Measurements from ENCODE around the gene WDR19.

The WDR19 gene

GRCh38 chr4:39303871-39304270 is 121.5 kb downstream of the WDR19 start:
- no peak for DNase-seq (ENCODE audit: low spot score)

- DNase-seq (ENCODE audit: low spot score) = no peak
These were observed 122.3 kb downstream of the WDR19 start for GRCh38 chr4:39304651-39305050.

GRCh38 chr4:39305912-39306677 is 123.8 kb downstream of the WDR19 start:
- DNase-seq (ENCODE audit: low spot score) = peak; percentile 57

- peak; percentile 48 for DNase-seq (ENCODE audit: low spot score)
These were observed 126.3 kb downstream of the WDR19 start for GRCh38 chr4:39308611-39309010.

GRCh38 chr4:39312816-39313215 is 130.5 kb downstream of the WDR19 start:
- DNase-seq (ENCODE audit: low spot score) = no peak

- no peak for DNase-seq (ENCODE audit: low spot score)
These were observed 137.3 kb downstream of the WDR19 start for GRCh38 chr4:39319676-39320075.

GRCh38 chr4:39320381-39321115 is 138.2 kb downstream of the WDR19 start:
- no peak for DNase-seq (ENCODE audit: low spot score)

- no peak for DNase-seq (ENCODE audit: low spot score)
These were observed 141.5 kb downstream of the WDR19 start for GRCh38 chr4:39323821-39324220.

- DNase-seq (ENCODE audit: low spot score) = no peak
These were observed 142.1 kb downstream of the WDR19 start for GRCh38 chr4:39324446-39324845.

- DNase-seq (ENCODE audit: low spot score) = no peak
These were observed 142.7 kb downstream of the WDR19 start for GRCh38 chr4:39324897-39325613.

- DNase-seq (ENCODE audit: low spot score) = no peak
These were observed 144.2 kb downstream of the WDR19 start for GRCh38 chr4:39326468-39326977.

- DNase-seq (ENCODE audit: low spot score) = no peak
These were observed 148.0 kb downstream of the WDR19 start for GRCh38 chr4:39330353-39330752.

GRCh38 chr4:39331191-39331590 is 148.9 kb downstream of the WDR19 start:
- no peak for DNase-seq (ENCODE audit: low spot score)
